GM12878 (cell line): ENCODE results near the gene ITIH1. TPM values are rescaled to one million over a fixed set of nuclear protein-coding genes. Genes with fewer than 3 reads are reported as not detected.

Experiments used
- ATAC-seq: fragments of 200-7000 bp; cut with Tn5 transposase; 3 replicates; pipeline ENCODE4 v1.9.1; 2020; ENCODE audit warnings: mild to moderate bottlenecking, moderate library complexity
- BruUV-seq: library from RNA; stranded (reverse); fragments of 400-500 nt; replicated peaks from 2 replicates; lab custom pipeline; 2021; lab: Mats Ljungman, UMichigan
- CTCF ChIA-PET: fragments of 300-600 bp; sonication (Branson Sonifier 250); formaldehyde crosslinking; extraction: SDS; loops from one replicate; lab custom pipeline; 2021; ENCODE audit warnings: inconsistent platforms; lab: Yijun Ruan, JAX
- POLR2A ChIA-PET: fragments of 350-600 bp; formaldehyde crosslinking; extraction: SDS; loops from one replicate; lab custom pipeline; 2021; ENCODE audit warnings: inconsistent platforms; lab: Charles Lee
- RAD21 ChIA-PET: fragments of 300-600 bp; sonication (Branson Sonifier 250); formaldehyde crosslinking; loops from one replicate; lab custom pipeline; 2023; ENCODE audit warnings: antibody characterized with exemption; ENCODE audit not compliant: unreplicated experiment; lab: Charles Lee
- SMC1A ChIA-PET: fragments of 300-600 bp; sonication (Branson Sonifier 250); formaldehyde crosslinking; loops from one replicate; lab custom pipeline; 2023; ENCODE audit not compliant: unreplicated experiment, uncharacterized antibody; lab: Charles Lee
- DNase-seq: peaks from one replicate; pipeline ENCODE4 v3.0.0-alpha.2; 2011; ENCODE audit warnings: low read depth, low spot score
- FAIRE-seq: peaks from 3 replicates; lab custom pipeline; 2011; peaks lifted over from hg19 to GRCh38; lab: Jason Lieb, UNC
- H2AFZ ChIP-seq: 2 replicates; pipeline ENCODE4 v1.6.0; 2011; ENCODE audit warnings: low read depth, low read length, control low read depth; ENCODE audit not compliant: control insufficient read depth
- H3K27ac ChIP-seq: 2 replicates; pipeline ENCODE4 v1.5.1; 2011; ENCODE audit warnings: control low read depth; ENCODE audit not compliant: control insufficient read depth, insufficient read depth
- H3K27me3 ChIP-seq, 2 experiments: replicated peaks in 1 of 2; 2 replicates each; pipeline versions ENCODE4 v1.6.0 to v1.6.1; 2011; ENCODE audit warnings: low read length in 1 of 2; ENCODE audit not compliant: control insufficient read depth in 2 of 2, insufficient read depth in 2 of 2
- H3K36me3 ChIP-seq, 2 experiments: 2 replicates each; pipeline ENCODE4 v1.5.1; 2011; ENCODE audit warnings: low read length in 1 of 2; ENCODE audit not compliant: control insufficient read depth in 2 of 2, insufficient read depth in 2 of 2
- H3K4me1 ChIP-seq: 2 replicates; pipeline ENCODE4 v1.6.1; 2011; ENCODE audit warnings: mild to moderate bottlenecking, low read length, moderate library complexity, mixed read lengths; ENCODE audit not compliant: control insufficient read depth, insufficient read depth
- H3K4me2 ChIP-seq: 2 replicates; pipeline ENCODE4 v1.6.0; 2011; ENCODE audit warnings: control low read depth; ENCODE audit not compliant: control insufficient read depth, insufficient read depth
- H3K4me3 ChIP-seq: fragments of 200-600 bp; sonication (generic); 2 replicates; pipeline ENCODE4 v1.5.1; 2016
- H3K79me2 ChIP-seq: 2 replicates; pipeline ENCODE4 v1.6.0; 2011; ENCODE audit warnings: low read length; ENCODE audit not compliant: control insufficient read depth, insufficient read depth
- H3K9ac ChIP-seq: 2 replicates; pipeline ENCODE4 v1.8.0; 2011; ENCODE audit warnings: low read length, control low read depth, mixed read lengths; ENCODE audit not compliant: control insufficient read depth, insufficient read depth
- H3K9me3 ChIP-seq: replicated peaks from 3 replicates; pipeline ENCODE4 v1.5.1; 2011; ENCODE audit warnings: mild to moderate bottlenecking, low read length; ENCODE audit not compliant: control insufficient read depth, insufficient read depth
- H4K20me1 ChIP-seq: 2 replicates; pipeline ENCODE4 v1.6.0; 2011; ENCODE audit not compliant: control insufficient read depth, insufficient read depth
- FOS ChIP-seq: IDR thresholded peaks from 3 replicates; pipeline ENCODE4 v1.6.1; 2011; ENCODE audit warnings: borderline replicate concordance; ENCODE audit not compliant: insufficient read length; ENCODE audit errors: extremely low read depth
- JUND ChIP-seq: IDR thresholded peaks from 2 replicates; pipeline ENCODE4 v1.6.1; 2012; ENCODE audit warnings: low read depth, mild to moderate bottlenecking, low read length, improper control_type of control experiment, moderate library complexity
- MLLT1 ChIP-seq: fragments of 450-650 bp; IDR thresholded peaks from 2 replicates; pipeline ENCODE4 v1.6.1; 2016; ENCODE audit warnings: mild to moderate bottlenecking
- NBN ChIP-seq: fragments of 450-650 bp; IDR thresholded peaks from 2 replicates; pipeline ENCODE4 v1.6.1; 2016
- SREBF1 ChIP-seq: IDR thresholded peaks from 2 replicates; pipeline ENCODE4 v1.6.1; 2012; ENCODE audit warnings: mild to moderate bottlenecking, low read length
- ZNF207 ChIP-seq: fragments of 450-650 bp; IDR thresholded peaks from 2 replicates; pipeline ENCODE4 v1.6.1; 2014; ENCODE audit warnings: antibody characterized with exemption, mild to moderate bottlenecking, borderline replicate concordance
- WGBS: methylation state at CpG from one replicate; pipeline ENCODE4 v1.1.6; 2016; ENCODE audit warnings: low lambda C conversion rate; ENCODE audit not compliant: insufficient replicate concordance, insufficient coverage; ENCODE audit errors: missing lambda C conversion rate; 5-methylcytosine and 5-hydroxymethylcytosine counted together
- in situ Hi-C: fragments of 300-500 bp; cut with MboI; formaldehyde crosslinking; loops from 9 replicates; pipeline ENCODE4 v1.14.3; 2018; ENCODE audit warnings: mixed read lengths
- intact Hi-C: fragments of 100-400 bp; cut with micrococcal nuclease; formaldehyde crosslinking; loops from one replicate; pipeline ENCODE4 v1.14.2; 2022; ENCODE audit not compliant: unreplicated experiment
- polyA plus RNA-seq, 11 experiments: library from polyadenylated mRNA; depleted of rRNA in 4 of 11; unstranded in 6 of 11; stranded (reverse) in 5 of 11; fragments of >200 nt; fragmentation: Nextera tagmentation in 4 of 11; fragmentation: Illumina TruSeq in 1 of 11; extraction: Ambion mirVana in 4 of 11; extraction: Trizol in 1 of 11; gene quantifications; 1 replicate in 1 of 11; 2 replicates in 10 of 11; pipeline versions ENCODE4 v1.2.1 to v1.2.3, GENCODE V29; 2011 to 2016; ENCODE audit warnings: inconsistent platforms in 2 of 11, missing spikeins in 2 of 11, low read depth in 1 of 11
- total RNA-seq, 4 experiments: library from RNA; depleted of rRNA in 3 of 4; stranded (reverse); fragments of >200 nt in 3 of 4; fragmentation: Illumina TruSeq in 1 of 4; extraction: Trizol in 1 of 4; gene quantifications; 2 replicates each; pipeline versions ENCODE4 v1.2.1 to v1.2.3, GENCODE V29; 2013 to 2021

Gene ITIH1
- total and polyA plus RNA-seq, 10 of the 15 experiments (the other 5 are each of a cell fraction or from before 2014, with no cell fraction given) = 0.33 to 0.64 (median 0.44) TPM; not detected in 7

GRCh38 chr3:52771334-52771681 lies 6.1 kb upstream of the ITIH1 start:
- RAD21 ChIA-PET = interaction anchor here (1.3 to 1.9 kb wide), 3 partner anchors 8 to 302 kb away, joined by 3 to 8 read pairs (median 4); partner anchors contain the start of genes GLT8D1 and SPCS1
- H3K27ac ChIP-seq = peak overlapping the region; percentile 83
- H3K9ac ChIP-seq = peak overlapping the region; percentile 78
- SMC1A ChIA-PET = interaction anchor here (0.9 kb wide), 1 partner anchor 27 kb away, joined by 3 read pairs; no protein-coding TSS in a partner anchor
- H3K4me3 ChIP-seq = peak overlapping the region; percentile 73
- POLR2A ChIA-PET = interaction anchor here (0.7 to 1.6 kb wide), 6 partner anchors 8 to 239 kb away, joined by 3 to 15 read pairs (median 4); no protein-coding TSS in a partner anchor
- H3K4me1 ChIP-seq = peaks cover 4% of the 10 kb centered on the region
- TF ChIP-seq ZNF207 (no peak), MLLT1 (0 out of 2 replicates have a peak, but pooled peaks have one; percentile 46), NBN (0 out of 2 replicates have a peak, but pooled peaks have one; percentile 14)
- TF ChIP-seq, all 136 proteins: peak for 2
- H2AFZ ChIP-seq = peak overlapping the region; percentile 86
- H3K9me3 ChIP-seq = no peaks in the 10 kb centered on the region
- intact Hi-C loops = loop anchor here (2.0 kb wide), 1 partner anchor 65 kb away; the partner anchor contains the start of gene SPCS1
- CTCF ChIA-PET = interaction anchor here (1.0 kb wide), 1 partner anchor 11 kb away, joined by 3 read pairs; no protein-coding TSS in a partner anchor
- 72% methylated on average over 4 of the region's 5 CpGs for WGBS
- in situ Hi-C loops = no loop called here
- peak overlapping the region; percentile 93 for H3K4me2 ChIP-seq
- DNase-seq (no peak), ATAC-seq (peak; percentile 22), FAIRE-seq (no peak)
- TSS peak; percentile 99 for BruUV-seq
- H3K27me3 ChIP-seq = no peaks in the 10 kb centered on the region
- H3K36me3 ChIP-seq = no peaks in the 10 kb centered on the region
- no peaks in the 10 kb centered on the region for H4K20me1 ChIP-seq
- H3K79me2 ChIP-seq = peaks cover 9% of the 10 kb centered on the region

- no TSS peak for BruUV-seq
- H4K20me1 ChIP-seq = no peaks in the 10 kb centered on the region
- H3K36me3 ChIP-seq = no peaks in the 10 kb centered on the region
- CTCF ChIA-PET = interaction anchor here (0.7 to 1.0 kb wide), 2 partner anchors 11 to 132 kb away, joined by 3 read pairs; no protein-coding TSS in a partner anchor
- DNase-seq (no peak), FAIRE-seq (no peak), ATAC-seq (no peak)
- SMC1A ChIA-PET = interaction anchor here (0.9 kb wide), 1 partner anchor 27 kb away, joined by 3 read pairs; no protein-coding TSS in a partner anchor
- POLR2A ChIA-PET = interaction anchor here (0.7 to 1.6 kb wide), 4 partner anchors 8 to 79 kb away, joined by 3 to 15 read pairs (median 4); no protein-coding TSS in a partner anchor
- H3K27me3 ChIP-seq = no peaks in the 10 kb centered on the region
- no peak overlapping the region for H3K9ac ChIP-seq
- intact Hi-C loops (loop anchor here (2.0 kb wide), 1 partner anchor 65 kb away; the partner anchor contains the start of gene SPCS1), in situ Hi-C loops (no loop called here)
- no peaks in the 10 kb centered on the region for H3K9me3 ChIP-seq
- H3K4me3 ChIP-seq = no peak overlapping the region
- H3K4me2 ChIP-seq = peak overlapping the region; percentile 93
- H3K79me2 ChIP-seq = peaks cover 9% of the 10 kb centered on the region
- TF ChIP-seq FOS (no peak), SREBF1 (no peak), JUND (no peak)
- RAD21 ChIA-PET = interaction anchor here (1.9 kb wide), 1 partner anchor 67 kb away, joined by 8 read pairs; the partner anchor contains the start of genes GLT8D1 and SPCS1
- H3K4me1 ChIP-seq = peaks cover 4% of the 10 kb centered on the region
- H3K27ac ChIP-seq = no peak overlapping the region; the same call in 1 of the 2 replicates
- 92% methylated on average over 10 of the region's 10 CpGs for WGBS
- peak overlapping the region; percentile 86 for H2AFZ ChIP-seq
Measured at GRCh38 chr3:52771702-52772101, 5.7 kb upstream of the ITIH1 start.
